Measurements from ENCODE around the gene OR2T3. TPM values are rescaled to one million over a fixed set of nuclear protein-coding genes. Genes with fewer than 3 reads are reported as not detected.
"Not testable (repeated sequence)": the region's sequence is repeated elsewhere in the genome, so short reads cannot be mapped to it uniquely, and the experiment has no call there.

Gene OR2T3
- total RNA-seq, 3 donors from 2014 or later (not counting 1 experiment from before 2014, with no cell fraction given), result not detected

DNA sequence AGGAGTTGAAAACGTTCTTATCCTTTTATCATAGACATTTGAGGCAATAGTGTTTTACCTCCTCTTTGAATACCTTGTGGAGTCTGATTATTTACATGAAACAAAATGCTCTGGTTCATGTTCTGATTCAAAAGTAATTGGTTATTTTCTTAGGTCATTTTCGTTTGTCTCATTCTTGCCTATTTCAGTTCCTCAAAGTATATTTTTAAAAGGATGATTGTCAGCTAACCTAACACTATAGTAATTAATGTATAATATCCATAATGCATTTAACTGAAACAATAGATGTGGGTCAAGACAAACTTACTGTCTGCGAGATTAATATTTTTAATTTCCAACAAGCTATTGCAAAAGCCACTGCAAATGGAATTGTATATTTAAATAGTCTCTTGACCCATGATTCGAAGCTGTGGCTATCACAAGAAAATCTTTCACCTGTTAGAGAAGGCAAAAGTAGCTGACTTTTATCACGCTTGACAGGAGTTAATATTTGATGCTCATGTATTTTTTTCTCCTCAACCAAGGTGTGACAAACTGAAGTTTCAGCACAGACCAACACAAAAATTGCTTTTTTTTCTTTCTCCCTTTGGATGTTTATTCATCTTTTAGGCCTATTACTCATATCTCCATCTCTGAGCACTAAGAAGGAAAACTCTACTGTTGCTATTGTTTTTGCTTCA, 22.5 kb upstream of the OR2T3 start:
- H3K36me3 ChIP-seq (ENCODE audit: control insufficient read depth, insufficient read depth, low read length); H3K27ac Mint-ChIP-seq; H3K4me3 ChIP-seq (ENCODE audit: low read length); H3K9me3 ChIP-seq (ENCODE audit: control insufficient read depth, insufficient read depth, low read length); H3K36me3 Mint-ChIP-seq; ATAC-seq; H3K4me3 Mint-ChIP-seq; H3K27me3 ChIP-seq (ENCODE audit: control insufficient read depth, insufficient read depth, low read length); H3K27ac ChIP-seq (ENCODE audit: low read length); H3K9me3 Mint-ChIP-seq; H3K4me1 ChIP-seq (ENCODE audit: control insufficient read depth, insufficient read depth, low read length); DNase-seq; H3K4me1 Mint-ChIP-seq; H3K27me3 Mint-ChIP-seq (ENCODE audit: low read depth in 2 of 2); intact Hi-C loops (cut with micrococcal nuclease): not testable (repeated sequence)
- WGBS (ENCODE audit: insufficient coverage), result no CpG with 5 or more reads among the region's 5 CpGs

DNA sequence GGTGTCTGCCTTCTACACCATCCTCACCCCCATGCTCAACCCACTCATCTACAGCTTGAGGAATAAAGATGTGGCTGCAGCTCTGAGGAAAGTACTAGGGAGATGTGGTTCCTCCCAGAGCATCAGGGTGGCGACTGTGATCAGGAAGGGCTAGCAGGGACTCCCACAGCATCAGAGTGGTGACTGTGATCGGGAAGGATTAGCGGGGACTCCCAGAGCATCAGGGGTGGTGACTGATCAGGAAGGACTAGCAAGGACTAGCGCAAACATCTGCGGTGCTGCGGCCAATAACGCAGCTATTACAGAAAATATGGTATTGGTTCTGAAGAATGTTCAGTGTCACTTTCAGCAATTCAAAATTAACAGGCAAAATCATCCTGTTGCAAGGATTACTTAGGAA, 19.5 kb upstream of the OR2T3 start:
- H3K27me3 ChIP-seq (ENCODE audit: control insufficient read depth, insufficient read depth, low read length); DNase-seq; ATAC-seq; H3K27ac ChIP-seq (ENCODE audit: low read length); H3K9me3 Mint-ChIP-seq; H3K4me1 ChIP-seq (ENCODE audit: control insufficient read depth, insufficient read depth, low read length); intact Hi-C loops (cut with micrococcal nuclease); H3K9me3 ChIP-seq (ENCODE audit: control insufficient read depth, insufficient read depth, low read length); H3K36me3 ChIP-seq (ENCODE audit: control insufficient read depth, insufficient read depth, low read length); H3K4me3 Mint-ChIP-seq; H3K27me3 Mint-ChIP-seq (ENCODE audit: low read depth in 2 of 2); H3K27ac Mint-ChIP-seq; H3K36me3 Mint-ChIP-seq; H3K4me1 Mint-ChIP-seq; H3K4me3 ChIP-seq (ENCODE audit: low read length): not testable (repeated sequence)
- WGBS (ENCODE audit: insufficient coverage), result 85% methylated on average over 3 of the region's 7 CpGs

DNA sequence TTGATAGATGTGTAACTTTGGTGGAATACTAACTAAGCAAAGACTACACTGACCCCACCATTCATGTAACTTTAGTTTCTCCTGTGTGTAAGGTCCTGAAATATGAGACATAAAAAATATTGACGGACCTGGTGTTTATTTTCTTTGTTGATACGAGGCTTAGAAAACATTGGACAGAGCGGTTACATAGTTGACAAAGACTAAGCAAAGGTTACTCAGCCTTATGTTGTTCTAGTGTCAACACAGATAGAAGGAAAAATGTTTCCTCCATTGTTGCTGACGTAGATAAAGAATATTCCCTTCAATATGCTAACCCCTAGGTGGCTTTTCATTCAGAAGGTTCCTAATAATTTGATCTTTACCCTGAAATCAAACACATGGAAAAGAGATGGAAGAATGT, 18.1 kb upstream of the OR2T3 start:
- H3K4me3 Mint-ChIP-seq; H3K9me3 Mint-ChIP-seq; ATAC-seq; DNase-seq; H3K36me3 ChIP-seq (ENCODE audit: control insufficient read depth, insufficient read depth, low read length); H3K27me3 ChIP-seq (ENCODE audit: control insufficient read depth, insufficient read depth, low read length); H3K27me3 Mint-ChIP-seq (ENCODE audit: low read depth in 2 of 2); H3K4me1 Mint-ChIP-seq; intact Hi-C loops (cut with micrococcal nuclease); H3K27ac ChIP-seq (ENCODE audit: low read length); H3K27ac Mint-ChIP-seq; H3K4me1 ChIP-seq (ENCODE audit: control insufficient read depth, insufficient read depth, low read length); H3K4me3 ChIP-seq (ENCODE audit: low read length); H3K36me3 Mint-ChIP-seq; H3K9me3 ChIP-seq (ENCODE audit: control insufficient read depth, insufficient read depth, low read length): not testable (repeated sequence)
- no CpG with 5 or more reads among the region's 4 CpGs for WGBS (ENCODE audit: insufficient coverage)

DNA sequence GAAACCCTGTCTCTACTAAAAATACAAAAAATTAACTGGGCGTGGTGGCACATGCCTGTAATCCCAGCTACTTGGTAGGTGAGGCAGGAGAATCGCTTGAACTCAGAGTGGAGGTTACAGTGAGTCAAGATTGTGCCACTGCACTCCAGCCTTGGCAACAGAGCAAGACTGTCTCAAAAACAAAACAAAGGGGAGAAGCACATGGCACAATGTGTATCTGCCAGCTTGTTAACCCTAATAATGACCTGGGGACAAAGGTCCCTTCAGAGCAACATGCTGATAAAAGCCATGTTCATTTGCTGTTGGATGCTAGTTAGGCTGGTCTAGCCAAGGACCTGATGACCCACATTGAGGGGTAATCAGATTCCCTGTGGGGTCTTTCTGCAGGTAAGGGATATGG, 16.5 kb upstream of the OR2T3 start:
- H3K27ac ChIP-seq (ENCODE audit: low read length); H3K4me1 ChIP-seq (ENCODE audit: control insufficient read depth, insufficient read depth, low read length); H3K9me3 Mint-ChIP-seq; H3K27me3 ChIP-seq (ENCODE audit: control insufficient read depth, insufficient read depth, low read length); ATAC-seq; intact Hi-C loops (cut with micrococcal nuclease); H3K4me3 ChIP-seq (ENCODE audit: low read length); H3K4me3 Mint-ChIP-seq; H3K4me1 Mint-ChIP-seq; H3K36me3 ChIP-seq (ENCODE audit: control insufficient read depth, insufficient read depth, low read length); H3K27me3 Mint-ChIP-seq (ENCODE audit: low read depth in 2 of 2); H3K27ac Mint-ChIP-seq; DNase-seq; H3K9me3 ChIP-seq (ENCODE audit: control insufficient read depth, insufficient read depth, low read length); H3K36me3 Mint-ChIP-seq: not testable (repeated sequence)
- WGBS (ENCODE audit: insufficient coverage), result no CpG with 5 or more reads among the region's 2 CpGs

DNA sequence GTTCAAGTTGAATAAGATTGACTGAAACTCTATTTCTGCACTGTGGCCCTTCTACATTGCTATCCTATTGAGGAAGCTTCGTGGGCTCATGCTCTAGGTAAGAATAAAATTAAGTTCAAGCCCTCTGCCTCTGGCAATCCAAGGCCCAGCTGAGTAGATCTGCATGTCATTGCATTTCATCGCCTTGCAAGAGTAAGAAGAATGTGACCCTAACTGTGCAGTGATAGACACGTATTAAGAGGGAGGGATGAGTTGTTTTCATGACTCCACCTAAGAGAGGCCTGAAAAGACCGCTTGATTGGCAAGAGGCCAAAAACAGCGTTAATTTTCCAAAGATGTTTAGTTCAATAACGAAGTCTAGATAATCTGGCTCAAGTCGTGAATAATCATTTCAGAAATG, 14.0 kb upstream of the OR2T3 start:
- H3K27me3 ChIP-seq (ENCODE audit: control insufficient read depth, insufficient read depth, low read length), result not testable (repeated sequence)

DNA sequence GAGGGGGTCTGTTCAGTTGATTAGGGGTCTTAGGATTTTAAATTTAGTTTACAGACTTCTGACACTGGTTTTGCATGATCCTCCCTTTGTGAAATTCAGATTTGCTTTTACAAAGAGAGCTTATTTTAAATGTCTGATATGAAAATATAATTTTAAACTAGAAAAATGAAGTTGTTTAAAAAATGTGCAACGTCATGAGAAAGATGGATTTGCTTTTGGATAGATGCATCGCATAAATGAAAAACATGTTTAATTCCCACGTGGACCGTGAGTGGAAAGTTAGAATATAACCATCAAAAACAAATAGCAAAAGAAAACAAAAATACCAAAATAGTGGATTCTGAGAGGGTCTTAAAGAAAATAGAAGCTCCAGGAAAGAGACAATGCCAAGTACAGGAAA, 2.0 kb upstream of the OR2T3 start:
- Histone ChIP-seq H3K4me1 (ENCODE audit: control insufficient read depth, insufficient read depth, low read length) (no peaks in the 10 kb centered on the region), H3K36me3 (ENCODE audit: control insufficient read depth, insufficient read depth, low read length) (no peaks in the 10 kb centered on the region), H3K27me3 (ENCODE audit: control insufficient read depth, insufficient read depth, low read length) (no peaks in the 10 kb centered on the region), H3K9me3 (ENCODE audit: control insufficient read depth, insufficient read depth, low read length) (no peaks in the 10 kb centered on the region), H3K4me3 (ENCODE audit: low read length) (no peak overlapping the region), H3K27ac (ENCODE audit: low read length) (no peak overlapping the region)
- Mint-ChIP-seq H3K4me1 (no peaks in the 10 kb centered on the region), H3K27ac (no peak overlapping the region), H3K9me3 (peaks cover 0 to 2% of the 10 kb centered on the region in 2 donors), H3K4me3 (no peak overlapping the region), H3K27me3 (ENCODE audit: low read depth in 2 of 2) (peaks cover 6 to 7% of the 10 kb centered on the region in 2 donors), H3K36me3 (no peaks in the 10 kb centered on the region)
- no peak for ATAC-seq
- no peak for DNase-seq
- intact Hi-C loops (cut with micrococcal nuclease), result no loop called here
- TF ChIP-seq, protein P1, sequence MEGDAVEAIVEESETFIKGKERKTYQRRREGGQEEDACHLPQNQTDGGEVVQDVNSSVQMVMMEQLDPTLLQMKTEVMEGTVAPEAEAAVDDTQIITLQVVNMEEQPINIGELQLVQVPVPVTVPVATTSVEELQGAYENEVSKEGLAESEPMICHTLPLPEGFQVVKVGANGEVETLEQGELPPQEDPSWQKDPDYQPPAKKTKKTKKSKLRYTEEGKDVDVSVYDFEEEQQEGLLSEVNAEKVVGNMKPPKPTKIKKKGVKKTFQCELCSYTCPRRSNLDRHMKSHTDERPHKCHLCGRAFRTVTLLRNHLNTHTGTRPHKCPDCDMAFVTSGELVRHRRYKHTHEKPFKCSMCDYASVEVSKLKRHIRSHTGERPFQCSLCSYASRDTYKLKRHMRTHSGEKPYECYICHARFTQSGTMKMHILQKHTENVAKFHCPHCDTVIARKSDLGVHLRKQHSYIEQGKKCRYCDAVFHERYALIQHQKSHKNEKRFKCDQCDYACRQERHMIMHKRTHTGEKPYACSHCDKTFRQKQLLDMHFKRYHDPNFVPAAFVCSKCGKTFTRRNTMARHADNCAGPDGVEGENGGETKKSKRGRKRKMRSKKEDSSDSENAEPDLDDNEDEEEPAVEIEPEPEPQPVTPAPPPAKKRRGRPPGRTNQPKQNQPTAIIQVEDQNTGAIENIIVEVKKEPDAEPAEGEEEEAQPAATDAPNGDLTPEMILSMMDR (IDR thresholded peaks at IDR 0.05), result no peak
- WGBS (ENCODE audit: insufficient coverage), result 20% methylated on average over 1 of the region's 4 CpGs

More for the DNA sequence above, 14.0 kb upstream of the OR2T3 start:
- H3K4me3 ChIP-seq (ENCODE audit: low read length); H3K9me3 ChIP-seq (ENCODE audit: control insufficient read depth, insufficient read depth, low read length); H3K4me1 Mint-ChIP-seq; H3K36me3 ChIP-seq (ENCODE audit: control insufficient read depth, insufficient read depth, low read length); H3K27ac ChIP-seq (ENCODE audit: low read length); H3K9me3 Mint-ChIP-seq; H3K4me1 ChIP-seq (ENCODE audit: control insufficient read depth, insufficient read depth, low read length); intact Hi-C loops (cut with micrococcal nuclease); H3K36me3 Mint-ChIP-seq; H3K27ac Mint-ChIP-seq; DNase-seq; H3K4me3 Mint-ChIP-seq; ATAC-seq: not testable (repeated sequence)
- H3K27me3 Mint-ChIP-seq (ENCODE audit: low read depth in 2 of 2), result peaks cover 5 to 20% of the 10 kb centered on the region in 2 donors
- WGBS (ENCODE audit: insufficient coverage), result 60% methylated on average over 5 of the region's 7 CpGs

DNA sequence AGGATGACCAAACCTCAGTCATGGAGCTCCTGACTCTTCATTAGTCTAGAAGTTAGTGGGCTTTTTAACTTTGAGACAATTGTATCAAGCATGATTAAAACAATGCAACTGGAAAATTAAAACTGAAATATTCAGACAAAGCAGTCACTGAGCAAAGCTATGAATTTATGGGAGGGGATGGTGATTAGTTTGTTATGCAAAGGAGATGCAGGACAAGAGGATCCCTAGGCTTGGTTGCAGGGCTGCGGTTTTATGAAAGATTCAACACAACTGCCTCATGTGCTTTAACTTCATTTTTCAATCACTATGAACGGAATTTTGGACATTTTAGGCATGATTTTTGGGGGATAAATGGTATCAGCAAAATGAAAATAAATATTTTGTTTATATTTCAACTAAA, 1.0 kb upstream of the OR2T3 start:
- H3K4me1 Mint-ChIP-seq; H3K27ac Mint-ChIP-seq; H3K36me3 Mint-ChIP-seq; H3K9me3 ChIP-seq (ENCODE audit: control insufficient read depth, insufficient read depth, low read length); H3K4me1 ChIP-seq (ENCODE audit: control insufficient read depth, insufficient read depth, low read length); H3K27ac ChIP-seq (ENCODE audit: low read length); H3K4me3 ChIP-seq (ENCODE audit: low read length); H3K9me3 Mint-ChIP-seq; H3K27me3 ChIP-seq (ENCODE audit: control insufficient read depth, insufficient read depth, low read length); ATAC-seq; H3K36me3 ChIP-seq (ENCODE audit: control insufficient read depth, insufficient read depth, low read length); H3K27me3 Mint-ChIP-seq (ENCODE audit: low read depth in 2 of 2); intact Hi-C loops (cut with micrococcal nuclease); H3K4me3 Mint-ChIP-seq; DNase-seq: not testable (repeated sequence)
- WGBS (ENCODE audit: insufficient coverage), result no CpG with 5 or more reads among the region's 2 CpGs

All from natural killer cell (primary cell).